ENCODE data around the gene C1orf174. TPM values are rescaled to one million over a fixed set of nuclear protein-coding genes. Genes with fewer than 3 reads are reported as not detected.

Gene C1orf174
- total and polyA plus RNA-seq, 2 experiments from 2014 or later, result 17.6 to 22.2 TPM

DNA sequence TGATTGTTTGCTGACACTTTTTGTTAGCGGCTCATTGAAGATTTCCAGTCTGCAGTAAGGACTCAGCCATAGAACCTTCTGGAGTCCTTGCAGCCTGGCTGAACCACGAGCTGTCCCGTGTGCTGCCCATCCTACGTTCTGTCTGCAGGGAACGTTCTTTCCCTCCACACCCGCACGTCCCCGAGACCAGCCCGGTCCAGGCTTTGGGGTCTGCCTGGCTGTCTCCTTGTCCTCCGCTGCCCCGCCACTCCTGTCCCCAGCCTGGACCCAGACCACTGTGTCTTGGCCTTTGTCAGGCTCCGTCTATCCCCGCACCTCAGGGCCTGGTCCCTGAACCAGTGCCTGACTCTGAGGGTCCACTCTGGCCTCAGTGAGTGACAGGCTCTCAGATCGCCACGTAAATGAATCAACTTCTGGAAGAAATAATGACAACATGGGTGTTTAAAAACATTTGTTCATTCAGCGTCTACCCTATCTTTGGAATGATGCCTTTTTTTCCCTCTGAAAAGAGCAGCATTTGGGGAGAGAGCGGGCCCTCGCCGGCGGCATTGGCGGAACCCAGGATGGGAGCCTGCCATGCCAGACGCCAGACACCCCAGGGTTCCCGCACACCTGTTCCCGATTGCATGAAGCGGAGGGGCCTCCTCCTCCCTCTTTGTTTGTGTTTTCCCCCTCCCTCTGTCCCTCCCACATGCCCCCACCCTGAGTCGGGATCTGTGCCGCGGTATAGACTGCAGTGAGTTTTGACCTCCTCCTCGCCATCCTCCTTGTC is 43.9 kb upstream of the C1orf174 start:
- DNase-seq (ENCODE audit: low read depth in 1 of 2, low spot score in 1 of 2), result no peak
- Histone ChIP-seq H3K27ac (no peak overlapping the region), H3K36me3 (no peaks in the 10 kb centered on the region), H3K9me3 (ENCODE audit: low read depth) (no peaks in the 10 kb centered on the region), H3K27me3 (no peaks in the 10 kb centered on the region), H3K4me1 (ENCODE audit: low read depth) (no peaks in the 10 kb centered on the region), H3K4me3 (no peak overlapping the region)
- TF ChIP-seq, protein P1, sequence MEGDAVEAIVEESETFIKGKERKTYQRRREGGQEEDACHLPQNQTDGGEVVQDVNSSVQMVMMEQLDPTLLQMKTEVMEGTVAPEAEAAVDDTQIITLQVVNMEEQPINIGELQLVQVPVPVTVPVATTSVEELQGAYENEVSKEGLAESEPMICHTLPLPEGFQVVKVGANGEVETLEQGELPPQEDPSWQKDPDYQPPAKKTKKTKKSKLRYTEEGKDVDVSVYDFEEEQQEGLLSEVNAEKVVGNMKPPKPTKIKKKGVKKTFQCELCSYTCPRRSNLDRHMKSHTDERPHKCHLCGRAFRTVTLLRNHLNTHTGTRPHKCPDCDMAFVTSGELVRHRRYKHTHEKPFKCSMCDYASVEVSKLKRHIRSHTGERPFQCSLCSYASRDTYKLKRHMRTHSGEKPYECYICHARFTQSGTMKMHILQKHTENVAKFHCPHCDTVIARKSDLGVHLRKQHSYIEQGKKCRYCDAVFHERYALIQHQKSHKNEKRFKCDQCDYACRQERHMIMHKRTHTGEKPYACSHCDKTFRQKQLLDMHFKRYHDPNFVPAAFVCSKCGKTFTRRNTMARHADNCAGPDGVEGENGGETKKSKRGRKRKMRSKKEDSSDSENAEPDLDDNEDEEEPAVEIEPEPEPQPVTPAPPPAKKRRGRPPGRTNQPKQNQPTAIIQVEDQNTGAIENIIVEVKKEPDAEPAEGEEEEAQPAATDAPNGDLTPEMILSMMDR (IDR thresholded peaks at IDR 0.05; ENCODE audit: low read depth, low read length), result no peak

DNA sequence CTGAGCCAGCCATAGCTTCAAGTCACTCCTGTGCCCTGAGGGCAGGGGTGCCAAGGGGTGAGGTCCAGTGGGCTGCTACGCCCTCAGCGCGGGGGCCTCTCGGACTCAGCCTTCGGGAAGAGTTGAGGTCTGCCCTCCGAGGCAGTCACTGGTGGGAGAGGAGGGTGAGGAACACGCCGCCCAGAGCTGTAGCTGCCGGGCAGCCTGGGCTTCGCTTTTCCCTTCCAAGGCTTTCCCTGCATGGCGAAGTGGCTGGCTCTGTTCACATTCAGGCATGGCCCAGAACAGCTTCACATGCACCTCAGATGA is 43.0 kb upstream of the C1orf174 start:
- TF ChIP-seq, protein P1 (IDR thresholded peaks at IDR 0.05; ENCODE audit: low read depth, low read length), result no peak
- no peak for DNase-seq (ENCODE audit: low read depth in 1 of 2, low spot score in 1 of 2)
- no peak overlapping the region for H3K27ac ChIP-seq
- H3K36me3 ChIP-seq, result no peaks in the 10 kb centered on the region
- no peaks in the 10 kb centered on the region for H3K9me3 ChIP-seq (ENCODE audit: low read depth)
- no peaks in the 10 kb centered on the region for H3K27me3 ChIP-seq
- H3K4me1 ChIP-seq (ENCODE audit: low read depth), result no peaks in the 10 kb centered on the region
- no peak overlapping the region for H3K4me3 ChIP-seq

DNA sequence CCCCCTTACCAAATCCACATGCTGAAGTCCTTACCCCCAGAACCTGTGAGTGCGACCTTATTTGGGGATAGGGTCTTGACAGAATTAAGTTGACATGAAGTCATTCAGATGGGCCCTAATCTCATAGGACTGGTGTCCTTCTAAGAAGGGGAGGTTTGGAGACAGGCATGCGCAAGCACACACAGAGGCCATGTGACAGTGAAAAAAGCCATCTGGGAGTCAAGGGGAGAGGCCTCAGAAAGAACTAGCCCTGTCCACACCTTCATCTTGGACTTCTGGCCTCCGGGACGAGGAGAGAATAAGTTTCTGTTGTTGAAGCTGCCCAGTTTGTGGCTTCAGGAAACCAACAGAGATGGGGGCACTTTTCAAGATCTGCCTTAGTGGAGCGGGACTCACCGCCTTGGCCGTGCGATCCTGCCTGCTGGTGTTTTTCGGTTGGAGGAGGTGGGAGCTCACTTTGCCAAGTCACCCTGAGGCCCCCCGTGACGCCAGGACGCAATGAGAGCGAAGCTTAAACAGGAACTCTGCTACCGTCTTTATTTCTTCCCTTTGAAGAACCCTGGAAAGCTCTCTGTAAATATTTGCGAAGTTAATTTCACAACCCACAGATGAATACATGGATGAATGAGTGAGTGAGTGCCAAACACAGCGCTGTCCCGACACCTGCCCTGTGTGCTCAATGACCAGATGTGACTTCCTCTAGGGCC is 42.5 kb upstream of the C1orf174 start:
- TF ChIP-seq, protein P1 (IDR thresholded peaks at IDR 0.05; ENCODE audit: low read depth, low read length), result no peak
- Histone ChIP-seq H3K4me3 (no peak overlapping the region), H3K27ac (no peak overlapping the region), H3K36me3 (no peaks in the 10 kb centered on the region), H3K4me1 (ENCODE audit: low read depth) (no peaks in the 10 kb centered on the region), H3K9me3 (ENCODE audit: low read depth) (no peaks in the 10 kb centered on the region), H3K27me3 (no peaks in the 10 kb centered on the region)
- DNase-seq (ENCODE audit: low read depth in 1 of 2, low spot score in 1 of 2), result no peak

DNA sequence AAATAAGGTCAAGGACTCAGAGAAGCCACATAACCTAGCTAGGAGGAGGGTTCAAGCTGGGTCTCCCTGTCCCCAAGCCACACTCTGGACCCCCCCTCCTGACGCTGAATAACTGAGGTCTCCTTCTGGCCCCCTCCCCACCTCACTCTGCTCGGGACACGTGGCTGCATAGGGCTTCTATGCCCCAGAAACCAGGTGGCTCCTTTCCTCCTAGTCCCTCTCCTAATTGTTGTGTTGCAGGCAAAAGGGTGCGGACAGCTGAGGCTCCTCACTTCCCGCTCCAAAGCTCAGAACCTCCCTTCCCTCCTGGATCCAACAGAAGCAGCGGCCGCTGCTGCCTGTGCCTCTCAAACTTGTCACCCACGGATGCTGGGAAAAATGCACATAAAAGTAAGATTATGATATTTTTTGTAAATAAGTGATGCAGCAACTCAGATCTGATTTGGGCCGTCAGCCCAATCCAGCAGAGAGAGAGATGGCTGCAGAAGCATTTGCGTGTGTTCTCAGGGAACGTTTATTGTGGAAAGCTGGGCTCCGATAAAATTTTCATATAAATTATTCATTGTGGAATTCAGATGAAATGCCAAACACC is 40.8 kb upstream of the C1orf174 start:
- no peaks in the 10 kb centered on the region for H3K4me1 ChIP-seq (ENCODE audit: low read depth)
- H3K4me3 ChIP-seq, result no peak overlapping the region
- H3K9me3 ChIP-seq (ENCODE audit: low read depth), result no peaks in the 10 kb centered on the region
- H3K36me3 ChIP-seq, result no peaks in the 10 kb centered on the region
- H3K27ac ChIP-seq, result no peak overlapping the region
- TF ChIP-seq, protein P1 (IDR thresholded peaks at IDR 0.05; ENCODE audit: low read depth, low read length), result no peak
- no peaks in the 10 kb centered on the region for H3K27me3 ChIP-seq
- no peak for DNase-seq (ENCODE audit: low read depth in 1 of 2, low spot score in 1 of 2)

DNA sequence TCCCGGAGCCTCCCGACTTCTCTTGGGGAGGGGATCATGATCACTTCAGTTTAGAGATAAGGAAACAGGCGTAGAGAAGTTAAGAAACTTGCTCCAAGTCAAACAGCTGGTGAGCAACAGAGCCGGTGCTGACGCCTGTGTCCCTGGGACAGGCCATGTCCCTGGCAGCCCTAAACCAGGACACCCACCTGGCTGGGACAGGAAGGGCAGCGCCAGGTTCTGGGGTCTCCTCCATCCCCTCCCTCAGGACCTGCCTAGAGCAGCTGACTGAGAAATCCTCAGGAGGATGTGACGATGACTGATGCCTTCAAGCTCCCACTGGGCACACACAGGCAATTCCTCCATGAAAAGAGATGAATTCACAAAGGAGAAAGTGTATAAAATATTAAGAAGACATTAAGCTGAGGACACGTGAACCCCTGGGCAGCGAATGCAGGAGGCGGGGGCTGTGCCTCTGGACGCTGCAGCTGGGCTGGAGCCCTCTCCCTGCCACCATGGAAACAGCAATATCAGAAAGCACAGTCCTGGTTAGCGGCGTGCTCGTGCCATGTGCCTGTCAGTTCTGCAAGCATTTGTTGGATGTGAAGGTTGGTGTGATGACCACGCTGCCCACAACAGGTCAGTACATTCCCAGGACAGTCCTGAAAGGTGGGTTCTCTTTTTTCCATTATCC is 40.1 kb upstream of the C1orf174 start:
- no peaks in the 10 kb centered on the region for H3K36me3 ChIP-seq
- no peak overlapping the region for H3K27ac ChIP-seq
- DNase-seq (ENCODE audit: low read depth in 1 of 2, low spot score in 1 of 2), result no peak
- H3K4me1 ChIP-seq (ENCODE audit: low read depth), result no peaks in the 10 kb centered on the region
- no peaks in the 10 kb centered on the region for H3K9me3 ChIP-seq (ENCODE audit: low read depth)
- H3K4me3 ChIP-seq, result no peak overlapping the region
- TF ChIP-seq, protein P1 (IDR thresholded peaks at IDR 0.05; ENCODE audit: low read depth, low read length), result no peak
- no peaks in the 10 kb centered on the region for H3K27me3 ChIP-seq

All from cardiac muscle cell (in vitro differentiated cells and primary cell).